GM10266 (cell line): Measurements from ENCODE around the gene CDK5RAP1.

ENCODE experiments used
- DNase-seq: peaks from one replicate; pipeline ENCODE4 v3.0.0; 2012; ENCODE audit errors: extremely low spot score
- TF ChIP-seq, protein P1 (sequence below): IDR thresholded peaks from 2 replicates; pipeline ENCODE4 v1.5.1; 2012; ENCODE audit warnings: mild to moderate bottlenecking, low read depth; ENCODE audit not compliant: control insufficient read depth, insufficient read depth; ENCODE audit errors: missing control alignments

CDK5RAP1 gene

DNA sequence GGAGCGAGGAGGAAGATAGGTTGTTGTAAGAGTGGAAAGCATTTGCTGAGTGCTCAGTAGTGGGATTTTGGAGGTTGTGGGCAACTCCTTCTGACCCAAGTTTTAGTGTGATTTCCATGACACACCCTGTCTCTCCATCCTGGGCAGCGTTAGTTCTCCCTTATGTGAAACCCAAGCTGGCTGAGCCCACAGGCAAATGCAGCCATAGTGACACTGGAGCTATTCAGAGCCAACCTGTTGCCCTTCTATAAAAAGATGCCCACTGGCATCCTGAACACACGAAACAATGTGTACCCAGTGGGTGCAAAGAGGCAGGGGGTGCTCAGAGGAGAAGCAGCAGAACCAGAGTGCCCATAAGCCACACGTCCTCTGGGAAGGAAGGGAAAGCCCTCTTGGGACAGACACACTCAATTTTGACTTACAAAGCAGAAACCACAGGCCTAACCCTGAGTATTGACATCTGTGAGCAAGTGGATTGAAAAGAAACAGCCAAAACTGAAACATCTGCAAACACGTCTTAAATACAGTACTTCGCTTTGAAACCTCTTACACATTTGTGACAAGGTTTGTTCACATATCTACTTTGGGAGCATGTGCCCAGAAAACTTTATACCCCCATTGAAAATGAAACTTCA lies 63.7 kb downstream of the CDK5RAP1 start:
- peak; percentile 60 for DNase-seq
- TF ChIP-seq, protein P1, sequence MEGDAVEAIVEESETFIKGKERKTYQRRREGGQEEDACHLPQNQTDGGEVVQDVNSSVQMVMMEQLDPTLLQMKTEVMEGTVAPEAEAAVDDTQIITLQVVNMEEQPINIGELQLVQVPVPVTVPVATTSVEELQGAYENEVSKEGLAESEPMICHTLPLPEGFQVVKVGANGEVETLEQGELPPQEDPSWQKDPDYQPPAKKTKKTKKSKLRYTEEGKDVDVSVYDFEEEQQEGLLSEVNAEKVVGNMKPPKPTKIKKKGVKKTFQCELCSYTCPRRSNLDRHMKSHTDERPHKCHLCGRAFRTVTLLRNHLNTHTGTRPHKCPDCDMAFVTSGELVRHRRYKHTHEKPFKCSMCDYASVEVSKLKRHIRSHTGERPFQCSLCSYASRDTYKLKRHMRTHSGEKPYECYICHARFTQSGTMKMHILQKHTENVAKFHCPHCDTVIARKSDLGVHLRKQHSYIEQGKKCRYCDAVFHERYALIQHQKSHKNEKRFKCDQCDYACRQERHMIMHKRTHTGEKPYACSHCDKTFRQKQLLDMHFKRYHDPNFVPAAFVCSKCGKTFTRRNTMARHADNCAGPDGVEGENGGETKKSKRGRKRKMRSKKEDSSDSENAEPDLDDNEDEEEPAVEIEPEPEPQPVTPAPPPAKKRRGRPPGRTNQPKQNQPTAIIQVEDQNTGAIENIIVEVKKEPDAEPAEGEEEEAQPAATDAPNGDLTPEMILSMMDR, result no peak

DNA sequence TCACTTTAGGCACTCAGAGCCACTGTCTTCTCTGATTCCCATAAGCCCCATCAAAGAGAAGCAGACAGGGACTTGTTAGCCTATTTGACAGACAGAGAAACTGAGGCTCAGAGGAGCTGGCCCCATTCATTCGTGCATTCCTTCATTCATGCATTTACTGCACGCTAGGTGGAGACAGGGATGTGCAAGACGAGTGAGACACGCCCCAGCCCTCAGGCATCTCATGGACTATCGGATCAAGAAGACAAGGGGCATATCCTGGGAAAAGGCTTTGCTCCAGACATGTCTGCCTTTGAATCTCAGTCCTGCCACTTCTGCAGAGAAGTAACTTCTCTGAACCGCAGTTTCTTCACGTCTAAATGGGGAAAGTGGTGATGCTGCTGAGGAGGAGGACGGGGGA lies 64.2 kb downstream of the CDK5RAP1 start:
- DNase-seq, result no peak
- TF ChIP-seq, protein P1, result no peak

DNA sequence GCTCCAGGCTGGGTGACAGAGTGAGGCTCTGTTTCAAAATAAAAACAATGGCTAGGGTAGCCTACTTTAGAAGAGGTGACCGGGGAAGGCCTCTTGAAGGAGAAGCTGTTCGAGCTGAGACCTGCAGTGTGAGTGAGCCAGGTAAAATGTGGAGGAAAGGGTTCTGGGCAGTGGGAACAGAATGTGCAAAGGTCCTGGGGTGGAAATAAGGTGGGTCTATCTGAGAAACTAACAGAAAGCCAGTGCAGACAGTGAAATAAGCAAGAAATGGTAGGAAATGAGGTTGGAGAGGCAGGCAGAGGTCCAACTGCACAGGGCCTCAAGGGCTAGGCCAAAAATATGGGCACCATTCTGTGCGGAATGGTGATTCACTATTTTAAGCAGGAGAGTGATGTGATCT lies 64.9 kb downstream of the CDK5RAP1 start:
- TF ChIP-seq, protein P1, result no peak
- DNase-seq, result no peak

DNA sequence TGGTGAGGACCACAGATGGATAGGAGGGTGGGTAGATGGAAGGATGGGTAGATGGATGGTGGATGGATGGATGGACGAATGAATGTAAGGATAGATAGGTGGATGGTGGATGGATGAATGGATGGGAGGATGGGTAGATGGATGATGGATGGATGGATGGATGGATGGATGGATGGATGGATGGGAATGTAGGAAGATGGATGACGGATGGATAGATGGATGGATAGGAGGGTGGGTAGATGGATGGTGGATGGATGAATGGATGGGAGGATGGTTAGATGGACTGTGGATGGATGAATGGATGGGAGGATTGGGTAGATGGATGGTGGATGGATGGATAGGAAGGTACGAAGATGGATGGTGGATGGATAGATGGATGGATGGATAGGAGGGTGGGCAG lies 67.2 kb downstream of the CDK5RAP1 start:
- TF ChIP-seq, protein P1, result no peak
- no peak for DNase-seq

DNA sequence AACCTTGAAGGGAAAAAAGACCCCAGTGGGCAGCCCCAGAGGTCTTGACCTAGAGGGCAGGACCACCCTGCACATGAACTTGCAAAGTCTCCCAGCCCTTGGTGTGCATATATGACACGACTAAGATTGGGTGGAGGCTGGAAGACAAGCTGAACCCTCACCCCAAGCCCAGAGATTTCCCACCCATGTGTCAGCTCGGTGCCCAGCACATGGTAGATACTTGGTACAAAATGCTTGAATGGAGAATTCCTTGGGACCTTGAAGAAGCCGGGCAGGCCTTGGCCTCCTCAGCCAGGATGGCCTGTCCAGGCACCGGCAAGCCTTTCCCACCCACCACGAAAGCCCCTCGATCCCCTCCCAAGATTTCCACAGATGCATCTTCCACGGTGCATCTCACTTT lies 67.7 kb downstream of the CDK5RAP1 start:
- no peak for DNase-seq
- TF ChIP-seq, protein P1, result no peak

DNA sequence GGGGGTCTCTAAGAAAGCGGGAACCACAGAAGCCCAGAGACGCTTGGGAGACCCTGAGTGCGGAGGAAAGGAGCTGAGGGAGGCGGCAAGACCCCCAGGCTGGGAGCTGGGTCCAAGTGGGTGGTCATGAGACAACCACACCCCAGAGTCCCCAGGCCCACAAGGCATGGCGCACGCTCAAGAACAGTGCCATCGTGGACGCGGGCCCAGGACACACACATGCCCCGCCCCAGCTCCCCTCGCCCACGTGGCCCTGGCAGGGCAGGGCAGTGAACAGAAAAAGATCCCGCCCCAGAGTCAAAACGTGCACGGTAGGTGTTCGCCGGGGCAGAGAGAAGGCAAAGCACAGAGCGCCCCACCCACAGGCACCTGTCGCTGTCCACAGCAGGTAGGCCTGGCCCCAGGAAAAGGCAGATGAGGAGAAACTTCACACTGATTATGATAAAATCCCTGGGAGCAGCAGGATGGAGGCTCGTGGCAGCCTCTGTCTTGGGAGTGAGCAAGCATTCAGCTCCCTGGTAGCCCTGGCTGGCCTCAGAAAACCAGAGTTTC lies 68.3 kb downstream of the CDK5RAP1 start:
- TF ChIP-seq, protein P1, result no peak
- no peak for DNase-seq
